Measurements from ENCODE around the gene CPLANE2. TPM values are rescaled to one million over a fixed set of nuclear protein-coding genes. Genes with fewer than 3 reads are reported as not detected.

CPLANE2 gene, protein sequence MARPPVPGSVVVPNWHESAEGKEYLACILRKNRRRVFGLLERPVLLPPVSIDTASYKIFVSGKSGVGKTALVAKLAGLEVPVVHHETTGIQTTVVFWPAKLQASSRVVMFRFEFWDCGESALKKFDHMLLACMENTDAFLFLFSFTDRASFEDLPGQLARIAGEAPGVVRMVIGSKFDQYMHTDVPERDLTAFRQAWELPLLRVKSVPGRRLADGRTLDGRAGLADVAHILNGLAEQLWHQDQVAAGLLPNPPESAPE
- total RNA-seq = 10 to 100 TPM in 1 of 2 donors, 1 to 10 TPM in 1; 6.5 to 15.2 TPM

DNA sequence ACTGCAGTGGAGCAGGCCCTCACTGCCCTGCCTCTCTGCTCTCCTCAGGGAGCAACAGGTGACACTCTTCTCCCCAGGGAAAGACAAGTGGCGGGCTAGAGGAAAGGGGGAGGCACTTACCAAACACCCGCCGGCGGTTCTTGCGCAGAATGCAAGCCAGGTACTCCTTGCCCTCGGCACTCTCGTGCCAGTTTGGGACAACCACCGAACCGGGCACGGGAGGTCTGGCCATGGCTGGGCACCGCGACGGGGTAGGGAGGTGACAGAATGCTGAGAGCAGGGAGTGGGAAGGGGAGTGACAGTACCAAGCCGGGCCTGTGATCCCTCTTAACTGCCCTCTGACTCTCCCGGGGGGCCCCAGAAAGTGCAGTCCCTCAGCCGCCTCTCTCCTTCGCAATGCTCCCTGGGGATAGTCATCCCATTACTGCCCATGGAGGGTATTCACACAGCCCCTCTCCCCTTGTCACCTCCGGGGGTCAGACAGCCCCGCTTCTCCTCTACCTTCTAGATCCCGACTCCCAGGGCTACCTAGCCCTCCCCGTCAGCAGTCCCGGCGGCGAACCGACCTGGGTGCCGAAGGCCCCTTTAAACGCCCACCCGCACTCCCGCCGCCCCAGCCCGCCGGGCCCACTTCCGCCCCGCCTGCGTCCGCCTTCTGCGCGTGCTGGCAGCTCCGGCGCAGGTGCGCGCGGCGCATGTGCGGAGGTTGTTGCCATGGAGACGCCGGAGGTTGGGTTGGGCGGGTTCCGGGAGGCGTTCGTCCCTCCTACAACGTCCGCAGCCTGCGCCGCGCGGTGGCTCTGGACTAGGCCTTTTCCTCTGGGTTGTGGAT is at the start of gene CPLANE2:
TSS of gene CPLANE2 (minus strand) at position 673 of the 832 bp plus-strand sequence. CDS start at position 232, 441 bp downstream.
- intact Hi-C loops (cut with DNase I) = no loop called here
- Histone ChIP-seq H3K27ac (peak within 1 kb of the TSS; percentile 68), H3K4me1 (peaks cover 11% of the 10 kb centered on the region), H3K9me3 (no peaks in the 10 kb centered on the region), H3K4me3 (peak within 1 kb of the TSS; percentile 49), H3K36me3 (no peaks in the 10 kb centered on the region), H3K27me3 (no peaks in the 10 kb centered on the region), H3K9ac (ENCODE audit: low read depth in 2 of 2, low read length in 2 of 2) (peak within 1 kb of the TSS; percentile 92 to 96)
- TF ChIP-seq, protein P1, sequence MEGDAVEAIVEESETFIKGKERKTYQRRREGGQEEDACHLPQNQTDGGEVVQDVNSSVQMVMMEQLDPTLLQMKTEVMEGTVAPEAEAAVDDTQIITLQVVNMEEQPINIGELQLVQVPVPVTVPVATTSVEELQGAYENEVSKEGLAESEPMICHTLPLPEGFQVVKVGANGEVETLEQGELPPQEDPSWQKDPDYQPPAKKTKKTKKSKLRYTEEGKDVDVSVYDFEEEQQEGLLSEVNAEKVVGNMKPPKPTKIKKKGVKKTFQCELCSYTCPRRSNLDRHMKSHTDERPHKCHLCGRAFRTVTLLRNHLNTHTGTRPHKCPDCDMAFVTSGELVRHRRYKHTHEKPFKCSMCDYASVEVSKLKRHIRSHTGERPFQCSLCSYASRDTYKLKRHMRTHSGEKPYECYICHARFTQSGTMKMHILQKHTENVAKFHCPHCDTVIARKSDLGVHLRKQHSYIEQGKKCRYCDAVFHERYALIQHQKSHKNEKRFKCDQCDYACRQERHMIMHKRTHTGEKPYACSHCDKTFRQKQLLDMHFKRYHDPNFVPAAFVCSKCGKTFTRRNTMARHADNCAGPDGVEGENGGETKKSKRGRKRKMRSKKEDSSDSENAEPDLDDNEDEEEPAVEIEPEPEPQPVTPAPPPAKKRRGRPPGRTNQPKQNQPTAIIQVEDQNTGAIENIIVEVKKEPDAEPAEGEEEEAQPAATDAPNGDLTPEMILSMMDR (IDR thresholded peaks at IDR 0.05) = no peak
- DNase-seq = peak; percentile 97

DNA sequence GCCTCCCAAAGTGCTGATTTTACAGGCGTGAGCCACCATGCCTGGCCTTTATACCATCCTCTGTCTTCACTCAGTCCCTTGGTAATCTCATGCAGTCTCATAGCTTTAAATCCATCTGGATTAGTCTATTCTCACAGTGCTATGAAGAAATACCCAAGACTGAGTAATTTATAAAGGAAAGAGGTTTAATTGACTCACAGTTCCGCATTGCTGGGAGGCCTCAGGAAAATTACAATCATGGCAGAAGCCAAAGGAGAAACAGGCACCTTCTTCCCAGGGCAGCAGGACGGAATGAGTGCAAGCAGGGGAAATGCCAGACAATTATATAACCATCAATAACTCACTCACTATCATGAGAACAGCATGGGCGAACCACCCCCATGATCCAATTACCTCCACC is 49.1 kb upstream of the CPLANE2 start:
- no peaks in the 10 kb centered on the region for H3K4me1 ChIP-seq
- H3K27ac ChIP-seq = no peak overlapping the region
- TF ChIP-seq, protein P1 (IDR thresholded peaks at IDR 0.05) = no peak
- H3K9me3 ChIP-seq = no peaks in the 10 kb centered on the region
- intact Hi-C loops (cut with DNase I) = no loop called here
- H3K36me3 ChIP-seq = no peaks in the 10 kb centered on the region
- no peak overlapping the region for H3K9ac ChIP-seq (ENCODE audit: low read depth in 2 of 2, low read length in 2 of 2)
- no peak overlapping the region for H3K4me3 ChIP-seq
- no peaks in the 10 kb centered on the region for H3K27me3 ChIP-seq
- no peak for DNase-seq

DNA sequence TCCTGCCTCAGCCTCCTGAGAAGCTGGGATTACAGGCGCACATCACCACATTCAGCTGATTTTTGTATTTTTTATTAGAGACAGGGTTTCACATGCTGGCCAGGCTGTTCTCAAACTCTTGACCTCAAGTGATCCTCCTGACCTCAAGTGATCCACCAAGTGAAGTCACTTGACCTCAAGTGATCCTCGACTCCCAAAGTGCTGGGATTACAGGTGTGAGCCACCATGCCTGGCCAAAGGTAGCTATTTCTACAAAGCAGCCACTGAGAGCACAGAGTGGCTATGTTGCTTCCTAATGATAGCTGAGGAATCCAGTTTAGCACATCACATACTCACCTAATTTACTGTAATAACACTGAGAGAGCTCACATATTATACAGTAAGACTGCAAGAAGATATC is 44.8 kb upstream of the CPLANE2 start:
- no peak overlapping the region for H3K27ac ChIP-seq
- TF ChIP-seq, protein P1 (IDR thresholded peaks at IDR 0.05) = no peak
- no peak overlapping the region for H3K4me3 ChIP-seq
- no peak for DNase-seq
- H3K4me1 ChIP-seq = no peaks in the 10 kb centered on the region
- H3K9ac ChIP-seq (ENCODE audit: low read depth in 2 of 2, low read length in 2 of 2) = no peak overlapping the region
- H3K9me3 ChIP-seq = no peaks in the 10 kb centered on the region
- no peaks in the 10 kb centered on the region for H3K36me3 ChIP-seq
- H3K27me3 ChIP-seq = no peaks in the 10 kb centered on the region
- intact Hi-C loops (cut with DNase I) = no loop called here

DNA sequence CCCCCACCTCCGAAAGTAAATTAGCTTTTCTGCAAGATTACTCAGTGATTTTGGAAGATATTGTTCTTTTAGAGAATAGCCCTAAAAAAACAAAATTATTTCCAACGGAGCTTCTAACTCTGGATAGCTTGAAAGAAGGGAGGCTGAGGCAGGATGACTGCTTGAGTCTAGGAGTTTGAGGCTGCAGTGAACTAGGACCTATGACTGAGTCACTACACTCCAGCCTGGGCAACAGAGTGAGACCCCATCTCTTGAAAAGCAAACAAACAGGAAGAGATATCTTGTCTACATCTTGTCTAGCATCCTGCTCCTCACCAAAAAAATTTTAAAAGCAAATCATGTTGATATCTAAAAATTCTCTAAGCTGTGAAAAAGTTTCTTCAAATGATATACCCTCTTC is 42.2 kb upstream of the CPLANE2 start:
- H3K27me3 ChIP-seq = no peaks in the 10 kb centered on the region
- H3K9me3 ChIP-seq = no peaks in the 10 kb centered on the region
- TF ChIP-seq, protein P1 (IDR thresholded peaks at IDR 0.05) = no peak
- H3K4me1 ChIP-seq = no peaks in the 10 kb centered on the region
- no peak overlapping the region for H3K4me3 ChIP-seq
- H3K36me3 ChIP-seq = no peaks in the 10 kb centered on the region
- intact Hi-C loops (cut with DNase I) = no loop called here
- no peak for DNase-seq
- no peak overlapping the region for H3K9ac ChIP-seq (ENCODE audit: low read depth in 2 of 2, low read length in 2 of 2)
- no peak overlapping the region for H3K27ac ChIP-seq

DNA sequence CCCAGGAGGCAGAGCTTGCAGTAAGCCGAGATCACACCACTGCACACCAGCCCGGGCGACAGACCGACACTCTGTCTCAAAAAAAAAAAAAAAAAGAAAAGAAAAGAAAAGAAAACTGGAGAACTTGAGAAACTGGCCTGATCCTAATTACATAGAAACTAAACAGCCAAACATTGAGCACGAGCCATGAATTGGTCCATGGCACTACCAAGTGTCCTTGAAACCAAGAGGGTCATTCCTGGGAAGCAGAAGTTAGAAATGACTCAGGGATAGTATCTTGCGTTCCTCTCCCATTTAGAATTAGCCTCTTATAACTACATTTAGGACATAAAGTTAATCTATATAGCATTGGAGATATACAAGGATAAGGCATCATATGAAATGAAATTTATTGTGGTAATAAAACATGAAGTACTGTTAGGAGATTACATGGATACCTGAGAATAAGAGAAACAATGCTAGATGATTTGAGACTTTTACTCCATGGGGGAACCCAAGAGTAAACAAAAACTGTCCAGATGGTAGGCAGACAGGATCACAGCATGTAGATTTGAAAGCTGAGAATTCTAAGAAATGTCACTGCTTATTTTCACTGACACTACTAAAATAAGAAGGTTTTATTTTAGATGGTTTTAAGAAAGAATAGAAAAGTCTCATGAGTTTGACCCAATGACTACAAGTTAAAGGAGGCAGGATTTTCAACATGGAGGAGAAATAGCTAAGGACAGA is 39.5 kb upstream of the CPLANE2 start:
- TF ChIP-seq, protein P1 (IDR thresholded peaks at IDR 0.05) = no peak
- Histone ChIP-seq H3K9me3 (no peaks in the 10 kb centered on the region), H3K36me3 (no peaks in the 10 kb centered on the region), H3K4me3 (no peak overlapping the region), H3K27me3 (no peaks in the 10 kb centered on the region), H3K4me1 (no peaks in the 10 kb centered on the region), H3K27ac (no peak overlapping the region), H3K9ac (ENCODE audit: low read depth in 2 of 2, low read length in 2 of 2) (no peak overlapping the region)
- DNase-seq = no peak
- intact Hi-C loops (cut with DNase I) = no loop called here
